HG03280 (cell line): ENCODE results near the gene H3-3A.
"Not testable (repeated sequence)": the region's sequence is repeated elsewhere in the genome, so short reads cannot be mapped to it uniquely, and the experiment has no call there.

Experiments
- ATAC-seq: cut with Tn5 transposase; IDR thresholded peaks from one replicate; pipeline ENCODE4 v1.9.1; 2021; ENCODE audit warnings: mild to moderate bottlenecking, moderate library complexity; ENCODE audit not compliant: unreplicated experiment

The H3-3A gene

DNA sequence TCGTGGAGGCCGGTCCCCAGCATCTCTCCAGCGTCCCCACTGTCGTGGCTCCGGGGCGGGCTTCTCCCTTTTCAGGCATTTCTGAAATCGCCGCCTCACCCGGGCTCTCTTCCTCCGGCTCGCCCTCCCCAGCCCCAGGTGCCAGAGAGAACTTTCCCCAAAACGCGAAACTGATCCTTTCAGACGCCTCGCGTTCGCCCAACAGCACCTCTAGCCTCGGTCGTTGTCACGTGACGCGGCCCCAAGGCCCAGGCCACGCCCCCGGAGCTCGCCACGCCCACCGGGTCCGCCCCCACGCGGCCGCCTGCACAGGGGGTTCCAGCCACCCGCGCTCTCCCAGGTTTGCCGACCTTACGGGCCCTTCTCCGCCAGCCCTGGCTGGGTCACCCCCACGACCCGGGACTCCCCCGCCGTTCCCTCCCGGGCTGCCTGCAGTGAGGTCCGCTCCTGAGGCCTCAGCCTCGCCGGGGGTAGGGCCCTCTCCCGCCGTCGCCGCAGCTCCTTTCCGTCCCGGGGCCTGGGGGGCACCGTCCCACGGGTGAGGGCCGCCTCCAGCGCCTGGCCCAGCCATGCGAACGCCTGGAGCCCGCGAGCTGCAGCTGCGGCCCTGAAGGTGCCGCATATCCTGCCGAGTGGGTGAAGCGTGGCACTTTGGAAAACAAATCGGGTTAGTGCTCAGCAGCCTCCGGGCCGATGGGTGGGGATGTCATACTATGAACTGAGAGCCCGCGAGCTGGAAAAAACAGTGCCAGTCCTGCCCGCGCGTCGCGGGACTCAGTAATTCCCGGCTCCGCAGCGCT, 21.0 kb downstream of the H3-3A start:
- ATAC-seq: peak; percentile 87

- no peak for ATAC-seq
Observed at GRCh38 chr1:226085675-226086285, 23.3 kb downstream of the H3-3A start.

GRCh38 chr1:226086776-226087175, 24.3 kb downstream of the H3-3A start:
- ATAC-seq: no peak

GRCh38 chr1:226091461-226091860, 28.9 kb downstream of the H3-3A start:
- no peak for ATAC-seq

- not testable (repeated sequence) for ATAC-seq
Observed at GRCh38 chr1:226092048-226092820, 29.7 kb downstream of the H3-3A start.

DNA sequence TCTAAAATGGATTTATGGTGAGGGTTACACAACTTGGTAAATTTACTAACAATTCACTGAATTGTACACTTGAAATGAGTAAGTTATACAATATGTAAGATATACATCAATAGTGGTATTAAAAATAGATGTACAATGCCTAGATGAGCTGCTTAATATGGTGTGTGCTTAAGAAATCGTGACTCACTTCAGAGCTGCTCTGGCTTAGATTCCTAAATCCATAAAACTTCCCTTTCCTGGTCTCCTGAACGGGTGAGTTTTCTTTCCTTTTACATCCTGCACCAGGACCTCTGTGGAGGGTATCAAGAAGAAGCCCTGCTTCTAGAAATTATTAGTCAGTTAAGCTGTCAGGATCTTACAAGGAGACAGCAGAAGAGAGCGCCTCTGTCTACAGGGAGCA, 30.4 kb downstream of the H3-3A start:
- no peak for ATAC-seq

GRCh38 chr1:226093621-226094020, 31.1 kb downstream of the H3-3A start:
- ATAC-seq: no peak

GRCh38 chr1:226094451-226094850, 31.9 kb downstream of the H3-3A start:
- no peak for ATAC-seq

- ATAC-seq: no peak
Observed at GRCh38 chr1:226095286-226095685, 32.8 kb downstream of the H3-3A start.

GRCh38 chr1:226097866-226098625, 35.5 kb downstream of the H3-3A start:
- no peak for ATAC-seq

DNA sequence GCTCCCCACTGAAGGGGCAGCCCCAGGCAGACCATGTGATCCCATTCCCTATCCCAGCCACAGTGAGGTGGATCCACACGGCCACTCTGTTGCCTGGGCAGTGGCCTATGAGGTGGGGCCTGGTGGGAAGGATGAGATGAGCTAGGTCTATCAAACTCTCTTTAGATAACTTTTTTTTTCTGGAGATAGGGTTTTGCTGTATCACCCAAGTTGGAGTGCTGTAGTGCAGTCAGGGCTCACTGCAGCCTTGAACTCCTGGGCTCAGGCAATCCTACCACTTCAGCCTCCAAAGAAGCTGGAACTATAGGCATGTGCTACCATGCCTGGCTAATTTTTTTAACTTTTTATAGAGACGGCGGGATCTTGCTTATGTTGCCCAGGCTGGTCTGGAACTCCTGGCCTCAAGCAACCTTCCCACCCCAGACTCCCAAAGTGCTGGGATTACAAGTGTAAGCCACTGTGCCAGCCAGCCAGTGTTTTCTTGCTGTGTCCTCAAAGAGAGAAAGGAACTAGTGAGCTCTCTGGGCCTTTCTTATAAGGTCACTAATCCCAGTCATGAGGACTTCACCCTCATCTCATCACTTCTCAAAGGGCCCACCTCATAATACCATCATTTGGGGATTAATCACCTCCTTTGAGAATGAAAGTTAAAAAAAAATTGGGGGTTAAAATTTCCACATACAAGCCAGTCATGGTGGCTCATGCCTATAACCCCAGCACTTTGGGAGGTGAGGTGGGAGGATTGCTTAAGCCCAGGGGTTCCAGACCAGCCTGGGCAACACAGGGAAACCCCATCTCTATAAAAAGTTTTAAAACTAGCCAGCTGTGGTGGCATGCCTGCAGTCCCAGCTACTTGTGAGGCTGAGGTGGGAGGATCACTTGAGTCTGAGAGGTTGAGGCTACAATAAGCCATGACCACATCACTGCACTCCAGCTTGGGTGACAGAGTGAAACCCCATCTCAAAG, 36.6 kb downstream of the H3-3A start:
- ATAC-seq: no peak

DNA sequence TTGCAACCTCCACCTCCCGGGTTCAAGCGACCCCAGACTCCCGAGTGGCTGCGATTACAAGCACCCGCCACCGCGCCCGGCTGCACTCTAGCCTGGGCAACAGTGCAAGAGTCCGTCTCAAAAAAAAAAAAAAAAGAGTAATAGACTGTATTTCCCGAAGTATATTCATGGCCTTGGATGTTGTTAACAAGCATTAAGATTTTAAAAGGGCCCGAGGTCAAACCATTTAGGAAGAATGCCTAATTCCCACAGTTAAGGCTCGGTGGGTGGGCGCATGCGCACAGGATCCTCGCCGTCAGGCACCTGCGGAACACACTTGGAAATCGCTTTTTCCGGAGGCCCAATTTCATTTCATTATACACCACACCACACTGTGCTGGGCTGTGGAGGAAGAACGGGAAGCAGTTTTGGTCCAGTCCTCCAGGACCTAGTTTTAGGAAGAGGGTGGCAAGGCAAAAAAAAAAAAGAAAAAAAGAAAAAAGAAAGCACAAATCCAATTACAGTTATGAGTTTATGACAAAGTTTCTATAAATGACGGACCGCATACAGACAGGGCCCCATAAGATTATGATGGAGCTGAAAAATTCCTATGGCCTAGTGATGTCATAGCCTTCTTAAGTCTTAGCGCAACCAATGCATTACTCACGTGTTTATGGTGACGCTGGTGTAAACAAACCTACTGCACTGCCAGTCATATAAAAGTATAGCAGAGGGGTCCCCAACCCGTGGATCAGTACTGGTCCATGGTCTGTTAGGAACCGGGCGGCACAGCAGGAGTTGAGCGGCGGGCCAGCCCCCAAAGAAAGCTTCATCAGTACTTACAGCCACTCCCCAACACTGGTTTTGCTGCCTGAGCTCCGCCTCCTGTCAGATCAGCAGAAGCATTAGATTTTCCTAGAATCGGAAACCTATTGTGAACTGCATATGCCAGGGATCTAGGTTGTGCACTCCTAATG, 38.2 kb downstream of the H3-3A start:
- ATAC-seq: no peak

- ATAC-seq: no peak
Observed at GRCh38 chr1:226104671-226105121, 42.2 kb downstream of the H3-3A start.

DNA sequence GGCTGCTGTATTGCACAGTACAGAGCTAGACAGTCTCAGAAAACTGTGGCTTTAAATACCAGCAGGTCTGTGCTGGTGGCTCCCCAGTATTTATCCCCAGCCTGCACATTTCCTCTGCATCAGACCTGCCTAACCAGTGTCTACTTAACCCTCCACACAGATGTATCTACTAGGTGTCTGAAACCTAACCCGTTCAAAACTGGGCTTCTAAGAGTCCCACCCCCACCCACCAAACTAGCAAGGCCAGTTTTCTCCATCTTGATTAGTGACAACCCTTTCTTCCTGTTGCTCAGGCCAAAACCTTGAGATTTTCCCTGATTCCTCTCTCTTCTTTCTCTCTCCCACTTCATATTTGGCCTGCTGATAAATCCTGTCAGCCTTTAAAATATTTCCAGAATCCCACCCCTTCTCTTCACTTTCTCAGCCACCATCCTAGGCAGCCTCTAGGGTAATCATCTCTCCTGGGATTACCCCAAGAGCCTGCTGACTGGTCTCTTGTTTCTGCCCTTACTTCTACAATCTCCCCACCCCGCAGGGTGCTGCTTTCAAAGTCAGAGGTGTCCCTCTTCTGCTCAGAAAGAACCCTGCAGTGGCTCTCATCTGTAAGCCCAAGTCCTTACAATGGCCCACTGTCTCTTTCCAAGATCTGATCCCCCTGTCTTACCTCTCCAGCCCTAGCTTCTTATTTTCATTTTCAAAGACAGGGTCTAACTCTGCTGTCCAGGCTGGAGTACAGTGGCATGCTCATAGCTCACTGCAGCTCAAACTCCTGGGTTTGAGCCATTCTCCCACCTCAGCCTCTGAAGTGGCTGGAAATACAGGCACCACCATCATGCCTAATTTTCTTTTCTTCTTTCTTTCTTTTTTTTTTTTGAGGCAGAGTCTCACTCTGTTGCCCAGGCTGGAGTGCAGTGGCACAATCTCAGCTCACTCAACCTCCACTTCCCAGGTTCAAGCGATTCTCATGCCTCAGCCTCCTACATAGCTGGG, 45.2 kb downstream of the H3-3A start:
- ATAC-seq: no peak

GRCh38 chr1:226108935-226109828, 46.7 kb downstream of the H3-3A start:
- peak; percentile 4 for ATAC-seq

GRCh38 chr1:226109829-226110248, 47.3 kb downstream of the H3-3A start:
- ATAC-seq: peak; percentile 73
